PFSK-1 (cell line): ENCODE measurements around the gene ZBTB24.

ENCODE experiments used
- FOXP2 ChIP-seq: optimal IDR thresholded peaks from 2 replicates; pipeline ENCODE3; 2011; ENCODE audit warnings: borderline replicate concordance, control low read depth, inconsistent platforms; ENCODE audit not compliant: insufficient read depth; ENCODE audit errors: extremely low read length, extremely low read depth
- POLR2AphosphoS5 ChIP-seq: IDR thresholded peaks from 2 replicates; pipeline ENCODE4 v1.6.1; 2012; ENCODE audit warnings: low read depth, mild to moderate bottlenecking, control low read depth, low read length, moderate library complexity
- REST ChIP-seq, 2 experiments: IDR thresholded peaks; 2 replicates each; pipeline versions ENCODE4 v1.6.1 to v1.8.0; 2011 to 2012; ENCODE audit warnings: low read depth in 2 of 2, low read length in 2 of 2, control low read depth in 1 of 2, inconsistent platforms in 1 of 2, mild to moderate bottlenecking in 1 of 2, moderate library complexity in 1 of 2; ENCODE audit not compliant: insufficient read depth in 1 of 2
- SIN3A ChIP-seq: IDR thresholded peaks from 2 replicates; pipeline ENCODE4 v1.6.1; 2012; ENCODE audit warnings: mild to moderate bottlenecking, low read length, moderate library complexity, borderline replicate concordance; ENCODE audit not compliant: insufficient read depth
- TAF1 ChIP-seq: IDR thresholded peaks from 2 replicates; pipeline ENCODE4 v1.6.1; 2012; ENCODE audit warnings: low read length, control low read depth, borderline replicate concordance; ENCODE audit not compliant: insufficient read depth

DNA sequence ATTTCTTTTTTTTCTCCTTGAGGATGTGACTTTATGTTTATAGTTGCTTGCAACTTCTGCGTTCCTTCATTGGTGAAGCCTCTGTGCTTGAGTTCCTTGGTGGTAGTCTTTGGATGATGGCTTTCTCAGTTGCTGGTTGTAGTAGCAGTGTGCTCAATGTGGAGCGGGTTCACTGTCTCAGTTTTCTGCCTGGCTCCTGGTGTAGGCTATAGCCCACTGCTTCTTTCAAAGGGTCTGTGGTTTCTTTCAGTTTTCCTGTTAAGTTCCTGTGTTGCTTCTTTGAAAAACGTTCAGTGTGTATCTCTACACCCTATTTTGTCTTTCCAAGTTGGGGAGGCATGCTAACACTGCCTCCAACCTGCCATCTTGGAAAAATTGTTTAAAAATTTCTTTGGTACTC lies 33.9 kb upstream of the ZBTB24 start:
- no peak for TF ChIP-seq POLR2AphosphoS5
- no peak for TF ChIP-seq REST (IDR thresholded peaks at IDR 0.05; ENCODE audit: insufficient read depth in 1 of 2, low read depth in 2 of 2, low read length in 2 of 2)
- TF ChIP-seq SIN3A: no peak
- TF ChIP-seq TAF1: no peak
- TF ChIP-seq FOXP2: no peak
